GM19193 (cell line): ENCODE measurements around the gene CDH12.

Experiments used
- POLR2A ChIP-seq: IDR thresholded peaks from 4 replicates; pipeline ENCODE4 v1.6.1; 2011; ENCODE audit not compliant: insufficient read depth, insufficient read length; ENCODE audit errors: extremely low read depth

The CDH12 gene

DNA sequence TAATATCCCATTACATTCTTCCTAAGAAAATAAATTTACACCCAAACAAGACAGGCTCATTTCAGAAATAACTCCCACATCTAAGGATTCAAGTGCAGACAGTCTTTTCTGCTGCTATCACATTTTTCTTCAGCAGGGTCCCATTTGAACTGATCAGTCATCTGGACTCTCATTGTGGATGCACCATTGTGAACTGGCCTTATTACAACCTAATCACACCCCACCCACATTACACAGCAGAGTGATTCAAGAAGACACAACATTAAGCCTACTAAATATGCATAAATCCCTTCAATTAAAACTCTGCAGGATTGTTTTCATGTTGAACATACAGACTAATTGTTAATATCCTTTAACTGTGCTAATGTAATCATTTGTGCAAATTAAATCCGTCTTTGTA is 146.2 kb downstream of the CDH12 start:
- no peak for TF ChIP-seq POLR2A

DNA sequence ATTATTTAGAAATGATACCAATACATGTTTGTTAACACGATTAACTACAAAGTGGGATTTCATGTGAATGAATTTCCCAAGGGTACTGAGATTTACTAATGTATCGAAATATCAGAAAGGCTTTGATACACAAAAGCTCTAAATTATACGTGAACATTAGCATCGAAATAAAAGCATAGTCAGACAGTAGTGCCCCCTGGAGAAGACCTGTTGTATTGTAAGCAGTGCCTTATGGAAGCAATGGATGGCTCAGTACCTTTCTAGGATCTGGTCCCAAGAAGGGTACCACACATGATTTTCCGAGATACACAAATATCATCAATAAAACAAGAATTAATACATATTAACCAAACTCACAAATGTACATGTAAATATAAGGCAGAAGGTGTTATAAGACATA is 153.8 kb downstream of the CDH12 start:
- no peak for TF ChIP-seq POLR2A

DNA sequence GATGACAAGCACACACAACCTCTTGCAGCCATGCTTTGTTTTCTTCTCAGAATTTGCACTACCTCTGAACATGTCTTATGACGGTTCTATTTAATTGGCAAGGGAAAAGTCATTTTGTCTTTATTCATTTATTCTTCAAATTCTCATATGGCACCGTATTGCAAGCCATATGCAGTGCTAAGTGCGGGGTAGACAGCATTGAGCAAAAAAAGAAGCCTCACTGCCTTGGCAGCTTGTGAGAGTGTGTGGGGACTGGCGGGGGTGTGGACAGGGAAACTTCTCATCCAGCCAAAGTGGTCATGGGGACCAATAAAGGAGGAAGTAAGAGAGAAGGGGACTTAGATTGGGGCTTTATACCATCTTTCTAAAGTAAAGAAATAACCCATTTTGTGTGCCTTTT is 160.0 kb downstream of the CDH12 start:
- TF ChIP-seq POLR2A, result no peak

DNA sequence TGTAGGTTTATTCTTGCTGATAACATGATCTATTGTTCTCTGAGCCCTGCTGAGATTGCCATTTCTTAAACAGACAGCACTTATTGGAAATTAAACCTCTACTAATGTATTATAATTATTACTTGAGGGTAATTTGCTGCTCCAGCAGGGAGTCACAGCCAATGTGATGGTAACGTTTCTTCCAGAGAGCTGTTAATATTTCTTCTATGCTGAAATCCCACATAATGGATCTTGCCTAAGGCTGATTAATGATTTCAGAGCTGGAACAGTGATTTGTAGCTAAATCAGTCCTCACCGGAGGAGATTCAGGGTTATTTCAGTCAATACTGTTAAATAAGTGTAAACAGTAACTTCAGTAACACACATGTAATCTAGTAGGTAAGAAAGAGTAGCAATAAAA is 170.1 kb downstream of the CDH12 start:
- TF ChIP-seq POLR2A, result no peak

DNA sequence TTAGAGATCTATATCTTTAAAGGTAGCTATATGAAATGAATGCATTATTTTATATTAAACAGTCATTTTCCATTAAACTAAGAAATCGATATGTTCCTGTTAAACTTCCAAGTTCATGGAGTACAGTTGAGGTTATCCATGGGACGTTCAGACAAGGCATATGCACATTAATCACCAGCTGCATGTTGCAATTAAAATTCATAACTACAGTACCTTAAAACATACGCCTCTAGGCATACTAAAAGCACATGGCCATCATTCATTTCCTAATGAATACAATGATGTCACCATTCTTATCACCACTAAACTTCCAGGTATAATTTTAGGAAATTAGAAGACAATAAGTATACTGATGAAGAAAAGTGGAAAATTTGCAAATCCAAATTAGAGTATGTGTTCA is 174.3 kb downstream of the CDH12 start:
- no peak for TF ChIP-seq POLR2A

DNA sequence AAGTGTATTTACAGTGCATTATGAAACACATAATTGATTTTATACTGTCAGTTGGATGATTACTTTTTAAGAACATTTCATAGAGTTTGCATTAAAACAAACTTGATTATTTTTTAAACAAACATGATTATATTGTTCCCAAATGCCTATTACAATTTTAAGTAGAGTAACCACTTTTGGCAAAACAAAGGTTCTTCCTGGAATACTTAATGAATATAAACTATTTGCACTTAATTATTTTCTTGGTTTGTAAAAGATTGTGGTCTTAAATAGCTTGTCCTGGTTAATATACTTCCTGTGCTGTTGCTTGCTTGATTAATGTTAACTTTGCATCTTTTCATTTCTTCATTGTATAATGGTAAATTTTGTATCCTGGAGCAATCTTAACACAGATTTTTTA is 180.0 kb downstream of the CDH12 start:
- no peak for TF ChIP-seq POLR2A

DNA sequence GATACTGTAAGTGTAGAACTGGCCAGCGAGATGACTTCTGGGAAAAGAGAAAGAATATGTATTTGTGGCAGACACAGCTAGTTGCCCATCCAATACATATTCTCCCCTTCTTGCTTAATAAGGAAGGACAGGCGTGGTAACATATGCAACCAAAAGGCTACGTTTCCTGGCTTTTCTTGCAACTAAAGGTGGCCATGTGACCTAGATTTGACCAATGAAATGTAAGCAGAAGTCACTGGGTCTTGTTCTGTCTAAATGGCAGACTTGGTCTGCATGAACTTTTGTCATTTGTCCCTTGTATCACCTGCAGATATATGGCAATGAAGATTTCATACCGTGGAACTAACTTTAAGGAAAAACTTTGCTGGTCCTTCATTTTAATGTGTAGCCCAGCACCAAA is 183.8 kb downstream of the CDH12 start:
- no peak for TF ChIP-seq POLR2A

DNA sequence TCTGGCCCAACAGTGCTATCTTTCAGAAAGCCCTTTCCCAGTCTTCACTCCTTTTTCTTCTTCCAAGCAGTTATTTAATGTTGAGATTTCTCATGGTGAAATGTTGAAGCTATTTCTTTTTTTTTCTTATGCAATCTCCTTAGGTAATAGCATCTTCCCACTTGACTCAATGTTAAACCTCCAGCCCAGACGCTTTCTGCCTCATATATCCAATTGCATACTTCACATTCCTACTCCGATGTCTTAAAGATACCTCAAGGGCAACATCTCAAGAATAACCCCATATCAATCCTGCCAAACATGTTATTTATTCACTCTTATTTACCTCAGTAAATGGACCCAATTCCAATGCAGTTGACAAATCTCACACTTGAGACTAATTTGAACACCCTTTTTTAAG is 187.3 kb downstream of the CDH12 start:
- TF ChIP-seq POLR2A, result no peak

DNA sequence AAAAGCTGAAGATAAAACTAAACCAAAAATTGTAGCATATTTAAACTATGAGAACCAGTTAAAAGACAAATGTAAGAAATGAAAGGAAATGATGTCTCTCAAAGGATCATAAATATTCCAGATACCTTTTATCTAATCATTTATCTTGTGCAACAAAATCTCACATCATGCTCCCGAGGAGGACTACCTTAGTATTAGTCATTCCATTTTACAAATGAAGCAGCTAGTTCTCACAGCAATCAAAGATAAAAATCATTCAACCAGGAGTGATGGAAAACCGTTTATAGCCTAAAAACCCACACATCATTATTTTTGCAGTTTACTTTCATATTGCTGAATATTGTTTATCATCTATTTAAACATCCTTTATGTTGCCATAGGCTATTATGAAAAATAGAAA is 190.0 kb downstream of the CDH12 start:
- no peak for TF ChIP-seq POLR2A

DNA sequence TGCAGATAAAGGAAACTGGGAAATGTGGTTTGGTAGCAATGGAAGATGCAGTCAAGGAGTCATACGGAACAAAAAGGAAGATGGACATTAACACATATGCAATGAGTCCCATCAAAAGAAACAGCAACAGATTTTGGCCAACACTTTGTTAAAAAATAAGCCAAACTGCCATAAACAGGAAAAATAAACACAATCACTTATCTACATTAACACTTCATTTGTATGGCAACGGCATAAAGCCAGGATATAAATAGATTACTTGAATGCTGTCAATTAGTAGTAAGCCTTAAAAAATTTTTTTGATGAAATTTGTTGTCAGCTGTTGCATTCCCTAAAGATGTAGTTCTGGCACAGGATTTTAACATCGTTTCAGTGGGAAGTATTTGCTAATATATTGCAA is 190.8 kb downstream of the CDH12 start:
- no peak for TF ChIP-seq POLR2A

DNA sequence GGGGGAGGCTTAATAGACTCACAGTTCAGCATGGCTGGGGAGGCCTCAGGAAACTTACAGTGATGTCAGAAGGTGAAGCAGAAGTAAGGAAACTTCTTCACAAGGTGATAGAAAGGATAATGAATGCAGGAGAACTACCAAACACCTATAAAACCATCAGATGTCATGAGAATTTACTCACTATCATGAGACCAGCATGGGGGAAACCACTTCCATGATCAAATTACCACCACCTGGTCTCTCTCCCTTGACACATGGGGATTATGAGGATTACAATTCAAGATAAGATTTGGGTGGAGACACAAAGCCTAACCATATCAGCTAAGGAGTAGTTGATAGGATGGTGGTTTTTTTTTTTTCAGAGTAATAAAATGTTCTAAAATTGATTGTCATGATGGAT is 201.8 kb downstream of the CDH12 start:
- TF ChIP-seq POLR2A, result no peak

DNA sequence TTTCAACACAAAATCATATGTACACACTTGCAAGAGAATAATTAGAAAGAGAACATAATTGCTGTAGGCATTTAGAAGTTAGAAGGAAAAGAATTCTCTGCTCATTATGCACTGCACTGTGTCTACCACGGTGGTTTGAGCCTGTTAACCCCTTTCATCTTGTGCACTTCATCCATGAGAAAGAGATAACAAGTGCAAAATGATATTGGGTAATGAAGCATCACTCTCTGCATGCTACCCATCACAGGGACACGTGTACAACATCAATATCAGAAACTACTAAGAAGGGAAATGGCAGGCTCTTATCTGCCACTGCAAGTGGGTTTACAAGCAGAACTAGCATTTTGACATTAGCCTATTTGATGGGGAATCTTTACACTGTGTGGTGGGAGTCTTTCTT is 202.6 kb downstream of the CDH12 start:
- TF ChIP-seq POLR2A, result no peak

DNA sequence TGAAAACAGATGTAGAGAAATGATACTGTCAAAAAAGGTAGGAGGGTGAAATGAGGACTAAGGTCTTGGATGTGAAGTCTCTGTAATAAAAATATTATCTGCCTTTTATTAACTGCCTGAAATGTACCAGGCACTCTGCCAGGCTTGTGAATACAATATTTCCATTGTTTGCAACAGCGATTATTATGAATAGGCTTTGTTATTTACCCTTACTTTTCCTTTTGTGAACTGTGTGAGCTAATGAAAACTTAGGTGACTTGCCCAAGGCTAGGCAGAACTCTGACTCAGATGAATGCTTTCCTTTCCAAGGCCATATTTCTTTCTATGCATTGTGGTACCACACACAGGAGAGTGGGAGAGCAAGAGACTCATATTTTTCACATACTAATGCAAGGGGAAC is 204.1 kb downstream of the CDH12 start:
- TF ChIP-seq POLR2A, result no peak

DNA sequence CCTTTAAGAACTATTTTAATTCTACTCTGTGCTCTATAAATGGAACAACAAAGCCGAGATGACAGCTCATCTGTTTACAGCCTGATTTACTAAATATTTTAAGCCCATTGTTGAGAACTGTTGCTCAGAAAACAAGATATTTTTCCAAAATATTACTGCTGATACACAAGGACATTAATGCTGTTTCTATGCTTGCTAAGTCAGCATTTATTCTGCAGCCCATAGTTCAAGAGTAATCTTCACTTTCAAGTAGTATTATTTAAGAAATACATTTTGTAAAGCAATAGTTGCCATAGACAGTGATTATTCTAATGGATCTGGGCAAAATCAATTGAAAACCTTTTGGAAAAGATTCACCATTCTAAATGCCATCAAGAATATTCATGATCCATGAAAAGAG is 208.3 kb downstream of the CDH12 start:
- TF ChIP-seq POLR2A, result no peak

DNA sequence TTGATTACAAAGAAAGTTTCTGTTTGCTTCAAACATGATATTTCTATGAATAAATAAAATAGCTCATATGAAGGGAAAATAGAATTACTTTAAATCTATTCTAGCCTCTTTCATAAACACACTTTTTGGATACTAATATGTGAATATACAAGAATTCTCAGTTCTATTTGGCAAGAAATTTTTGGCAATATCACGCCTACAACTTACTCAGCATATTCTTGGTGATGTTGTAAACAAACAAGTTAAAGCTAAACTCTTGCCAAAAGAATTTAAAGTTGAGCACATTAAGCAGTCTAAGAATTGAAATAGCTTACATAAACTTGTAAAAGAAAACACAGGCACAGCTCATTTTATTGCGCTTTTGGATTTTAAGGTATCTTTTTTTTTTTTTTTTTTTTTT is 209.8 kb downstream of the CDH12 start:
- no peak for TF ChIP-seq POLR2A

DNA sequence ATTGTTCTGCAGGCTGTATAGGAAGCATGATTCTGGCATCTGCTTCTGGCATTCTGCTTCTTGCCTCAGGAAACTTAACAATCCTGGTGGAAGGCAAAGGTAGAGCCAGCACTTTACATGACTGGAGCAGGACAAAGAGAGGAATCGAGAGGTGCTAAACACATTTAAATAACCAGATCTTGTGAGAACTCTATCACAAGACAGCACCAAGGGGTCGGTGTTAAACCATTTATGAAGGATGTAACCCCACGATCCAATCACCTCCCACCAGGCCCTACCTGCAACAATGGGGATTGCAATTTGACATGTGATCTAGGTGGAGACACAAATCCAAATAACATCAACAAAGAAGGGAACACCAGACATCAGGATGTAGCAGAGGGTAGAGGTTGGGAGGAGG is 221.5 kb downstream of the CDH12 start:
- TF ChIP-seq POLR2A, result no peak

DNA sequence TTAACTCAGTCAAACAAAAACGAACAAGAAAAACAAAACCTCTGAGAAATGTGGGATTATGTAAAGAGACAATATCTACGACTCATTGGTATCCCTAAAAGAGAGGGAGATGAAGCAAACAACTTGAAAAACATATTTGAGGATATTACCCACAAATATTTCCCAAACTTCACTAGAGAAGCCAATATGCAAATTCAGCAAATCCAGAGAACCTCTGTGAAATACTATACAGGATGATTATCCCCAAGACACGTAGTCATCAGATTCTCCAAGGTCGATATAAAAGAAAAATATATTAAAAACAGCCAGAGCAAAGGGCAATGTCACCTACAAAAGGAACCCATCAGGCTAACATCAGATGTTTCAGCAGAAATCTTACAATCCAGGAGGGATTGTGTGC is 226.1 kb downstream of the CDH12 start:
- no peak for TF ChIP-seq POLR2A

DNA sequence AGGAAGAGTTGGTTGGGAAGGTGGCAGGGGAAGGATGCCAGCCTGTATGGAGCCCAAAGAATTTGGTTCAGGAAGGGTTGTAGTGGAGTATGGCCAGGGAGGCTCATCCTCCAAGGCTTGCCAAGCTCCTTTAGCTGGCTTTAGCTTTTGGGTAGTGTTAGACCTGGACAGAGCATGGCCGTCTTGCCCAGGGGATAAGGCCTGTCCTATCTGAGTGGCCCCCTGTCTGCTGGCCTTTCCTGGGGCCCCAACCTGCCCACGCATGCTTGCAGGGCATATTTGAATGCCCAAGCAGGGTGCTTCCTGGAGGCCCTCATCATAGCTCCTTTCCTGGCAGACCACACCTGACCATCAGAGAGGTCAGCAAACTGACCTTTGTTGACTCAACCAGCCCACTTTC is 227.7 kb downstream of the CDH12 start:
- no peak for TF ChIP-seq POLR2A
